D721Med (cell line): ENCODE data around the gene JPH2.

ENCODE experiments used
- DNase-seq: peaks from one replicate; pipeline ENCODE4 v3.0.0; 2011; ENCODE audit warnings: low spot score; ENCODE audit not compliant: insufficient read length
- FAIRE-seq: peaks from 2 replicates; lab custom pipeline; 2011; peaks lifted over from hg19 to GRCh38; lab: Jason Lieb, UNC
- CTCF ChIP-seq: IDR thresholded peaks from 2 replicates; pipeline ENCODE4 v1.5.1; 2012; ENCODE audit warnings: mild to moderate bottlenecking, control low read depth; ENCODE audit not compliant: insufficient read depth; ENCODE audit errors: missing control alignments

Gene JPH2

GRCh38 chr20:44098256-44098630 lies 88.7 kb downstream of the JPH2 start:
- TF ChIP-seq CTCF: no peak
- DNase-seq (no peak), FAIRE-seq (no peak)

- DNase-seq (no peak), FAIRE-seq (no peak)
- no peak for TF ChIP-seq CTCF
Observed at GRCh38 chr20:44097521-44098255, 89.3 kb downstream of the JPH2 start.

- no peak for DNase-seq
- TF ChIP-seq CTCF: no peak
- FAIRE-seq: no peak
Observed at GRCh38 chr20:44095831-44096230, 91.2 kb downstream of the JPH2 start.

- no peak for TF ChIP-seq CTCF
- FAIRE-seq (no peak), DNase-seq (no peak)
Observed at GRCh38 chr20:44093249-44093582, 93.8 kb downstream of the JPH2 start.

GRCh38 chr20:44092551-44093248 lies 94.3 kb downstream of the JPH2 start:
- TF ChIP-seq CTCF: peak; percentile 11
- FAIRE-seq (no peak), DNase-seq (no peak)

GRCh38 chr20:44091026-44091425 lies 96.0 kb downstream of the JPH2 start:
- no peak for DNase-seq
- FAIRE-seq: no peak
- no peak for TF ChIP-seq CTCF
